Measurements from ENCODE around the gene CNTN5.

Gene CNTN5

GRCh38 chr11:99505831-99506230, 485.1 kb downstream of the CNTN5 start:
- no peak overlapping the region for H3K4me3 ChIP-seq
- DNase-seq (ENCODE audit: low spot score): no peak
- TF ChIP-seq, protein P1, sequence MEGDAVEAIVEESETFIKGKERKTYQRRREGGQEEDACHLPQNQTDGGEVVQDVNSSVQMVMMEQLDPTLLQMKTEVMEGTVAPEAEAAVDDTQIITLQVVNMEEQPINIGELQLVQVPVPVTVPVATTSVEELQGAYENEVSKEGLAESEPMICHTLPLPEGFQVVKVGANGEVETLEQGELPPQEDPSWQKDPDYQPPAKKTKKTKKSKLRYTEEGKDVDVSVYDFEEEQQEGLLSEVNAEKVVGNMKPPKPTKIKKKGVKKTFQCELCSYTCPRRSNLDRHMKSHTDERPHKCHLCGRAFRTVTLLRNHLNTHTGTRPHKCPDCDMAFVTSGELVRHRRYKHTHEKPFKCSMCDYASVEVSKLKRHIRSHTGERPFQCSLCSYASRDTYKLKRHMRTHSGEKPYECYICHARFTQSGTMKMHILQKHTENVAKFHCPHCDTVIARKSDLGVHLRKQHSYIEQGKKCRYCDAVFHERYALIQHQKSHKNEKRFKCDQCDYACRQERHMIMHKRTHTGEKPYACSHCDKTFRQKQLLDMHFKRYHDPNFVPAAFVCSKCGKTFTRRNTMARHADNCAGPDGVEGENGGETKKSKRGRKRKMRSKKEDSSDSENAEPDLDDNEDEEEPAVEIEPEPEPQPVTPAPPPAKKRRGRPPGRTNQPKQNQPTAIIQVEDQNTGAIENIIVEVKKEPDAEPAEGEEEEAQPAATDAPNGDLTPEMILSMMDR (IDR thresholded peaks at IDR 0.05): no peak
- no peak overlapping the region for H3K27ac ChIP-seq

DNA sequence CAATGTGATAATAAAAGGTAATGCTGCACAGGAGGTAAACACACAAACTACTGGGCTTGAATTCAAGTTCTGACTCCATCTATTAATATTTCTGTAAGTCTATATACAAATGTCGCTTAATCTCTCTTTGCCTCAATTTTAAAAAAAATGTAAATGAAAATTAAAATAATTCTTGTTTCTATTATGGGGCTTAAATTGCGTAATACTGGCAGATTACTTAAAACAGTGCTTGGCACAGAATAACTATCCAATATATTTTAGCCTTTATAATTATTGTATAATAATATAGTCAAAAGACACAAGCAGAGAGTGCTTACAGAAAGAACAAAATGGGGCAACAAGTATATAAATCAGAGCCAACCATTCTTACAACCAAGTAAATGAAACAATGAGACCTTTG, 489.1 kb downstream of the CNTN5 start:
- no peak overlapping the region for H3K27ac ChIP-seq
- TF ChIP-seq, protein P1 (IDR thresholded peaks at IDR 0.05): no peak
- DNase-seq (ENCODE audit: low spot score): no peak
- no peak overlapping the region for H3K4me3 ChIP-seq

DNA sequence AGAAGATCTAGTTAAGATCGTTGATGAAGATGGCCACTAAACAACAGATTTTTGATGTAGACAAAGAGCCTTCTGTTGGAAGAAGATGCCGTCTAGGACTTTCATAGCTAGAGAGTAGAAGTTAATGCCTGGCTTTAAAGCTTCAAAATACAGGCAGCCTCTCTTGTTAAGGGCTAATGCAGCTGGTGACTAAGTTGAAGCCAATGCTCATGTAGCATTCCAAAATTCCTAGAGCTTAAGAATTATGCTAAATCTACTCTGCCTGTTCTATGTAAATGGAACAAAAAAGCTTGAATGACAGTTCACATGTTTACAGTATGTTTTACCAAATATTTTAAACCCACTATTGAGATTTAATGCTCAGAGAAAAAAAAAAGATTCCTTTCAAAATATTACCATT, 492.6 kb downstream of the CNTN5 start:
- TF ChIP-seq, protein P1 (IDR thresholded peaks at IDR 0.05): no peak
- DNase-seq (ENCODE audit: low spot score): no peak
- Histone ChIP-seq H3K4me3 (no peak overlapping the region), H3K27ac (no peak overlapping the region)

DNA sequence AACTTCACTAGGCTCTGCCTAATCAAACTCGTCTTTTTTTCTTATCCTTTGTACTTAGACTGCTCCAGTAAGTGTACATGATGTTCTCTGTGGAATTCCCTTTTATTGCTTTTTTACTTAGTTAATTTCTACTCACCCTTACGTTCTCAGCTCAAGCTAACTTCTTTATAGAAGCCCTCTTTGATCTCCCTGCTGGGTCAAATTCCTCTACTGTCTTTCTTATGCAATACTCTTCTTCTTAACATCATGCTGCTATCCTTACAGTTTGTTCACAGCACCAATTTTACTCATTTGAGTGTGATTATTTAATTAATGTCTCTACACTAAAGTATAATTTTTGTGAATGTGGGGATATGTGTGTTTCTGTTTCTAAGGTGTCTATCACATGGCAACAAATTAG, 498.3 kb downstream of the CNTN5 start:
- Histone ChIP-seq H3K4me3 (no peak overlapping the region), H3K27ac (no peak overlapping the region)
- no peak for DNase-seq (ENCODE audit: low spot score)
- TF ChIP-seq, protein P1 (IDR thresholded peaks at IDR 0.05): no peak

- no peak for DNase-seq (ENCODE audit: low spot score)
- TF ChIP-seq, protein P1 (IDR thresholded peaks at IDR 0.05): no peak
- Histone ChIP-seq H3K4me3 (no peak overlapping the region), H3K27ac (no peak overlapping the region)
Measured at GRCh38 chr11:99522467-99523173, 501.9 kb downstream of the CNTN5 start.

DNA sequence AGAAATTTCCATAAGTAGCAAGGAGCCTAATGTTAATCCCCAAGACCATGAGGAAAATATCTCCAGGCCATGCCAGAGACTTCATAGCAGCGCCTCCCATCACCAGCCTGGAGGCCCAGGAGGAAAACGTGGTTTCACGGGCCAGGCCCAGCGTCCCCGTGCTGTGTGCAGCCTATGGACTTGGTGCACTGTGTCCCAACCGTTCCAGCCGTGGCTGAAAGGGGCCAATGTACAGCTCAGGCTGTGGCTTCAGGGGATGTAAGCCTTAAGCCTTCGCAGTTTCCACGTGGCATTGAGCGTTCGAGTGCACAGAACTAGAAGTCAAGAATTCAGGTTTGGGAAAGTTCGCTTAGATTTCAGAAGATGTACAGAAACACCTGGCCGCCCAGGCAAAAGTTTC, 510.7 kb downstream of the CNTN5 start:
- no peak for DNase-seq (ENCODE audit: low spot score)
- Histone ChIP-seq H3K27ac (no peak overlapping the region), H3K4me3 (no peak overlapping the region)
- TF ChIP-seq, protein P1 (IDR thresholded peaks at IDR 0.05): no peak

DNA sequence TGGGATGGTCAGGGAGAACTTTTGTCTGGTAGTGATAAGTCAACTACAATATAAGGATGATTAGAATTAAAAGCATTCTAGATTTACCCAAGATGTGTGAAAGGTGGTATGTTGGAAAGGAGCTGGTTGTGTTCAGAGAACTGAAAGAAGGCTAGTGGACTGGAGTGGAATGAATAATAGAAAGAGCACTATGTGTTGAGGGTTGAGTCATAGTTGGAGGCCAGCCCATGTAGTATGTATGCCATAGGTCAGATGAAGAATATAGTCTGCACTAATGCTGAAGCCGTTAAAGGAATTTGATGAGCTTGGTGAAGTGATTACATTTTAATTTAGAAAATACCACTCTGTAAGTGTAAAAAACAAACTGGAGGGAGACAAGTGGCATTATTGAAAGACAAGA, 514.1 kb downstream of the CNTN5 start:
- TF ChIP-seq, protein P1 (IDR thresholded peaks at IDR 0.05): no peak
- Histone ChIP-seq H3K4me3 (no peak overlapping the region), H3K27ac (no peak overlapping the region)
- no peak for DNase-seq (ENCODE audit: low spot score)

Data from coronary artery (tissue), 2 donors.